ENCODE results near the gene NEIL1.
"Not testable (repeated sequence)": the region's sequence is repeated elsewhere in the genome, so short reads cannot be mapped to it uniquely, and the experiment has no call there.

NEIL1 gene

DNA sequence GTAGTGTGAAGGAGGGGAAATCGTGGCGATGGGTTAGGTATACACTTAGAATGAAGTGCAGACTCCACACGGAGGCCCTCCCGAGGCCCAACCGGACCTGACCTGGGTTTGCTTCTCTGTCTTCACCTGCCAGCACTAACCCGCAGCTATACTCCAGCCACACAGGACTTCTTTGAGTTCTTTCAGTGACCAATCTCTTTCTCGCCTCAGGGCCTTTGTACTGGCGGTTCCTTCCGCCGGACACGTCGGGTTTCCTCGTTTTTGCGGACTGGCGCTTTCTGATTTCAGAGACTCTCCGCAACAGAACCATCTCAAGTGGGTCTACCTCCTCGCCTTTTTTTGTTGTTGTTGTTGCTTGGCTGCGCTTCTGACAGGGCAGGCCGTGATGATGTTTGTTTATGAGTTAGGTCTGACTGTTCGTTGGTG lies at the start of gene NEIL1:
Gene NEIL1, plus strand, starts transcription at position 244 of the 426 bp plus-strand sequence. CDS start 1,867 bp downstream, outside the sequence.
- no peak for DNase-seq (ENCODE audit: low read depth)
- in situ Hi-C loops (cut with HindIII; ENCODE audit: low sequenced_read_pairs): no loop called here
- TF ChIP-seq, protein P1, sequence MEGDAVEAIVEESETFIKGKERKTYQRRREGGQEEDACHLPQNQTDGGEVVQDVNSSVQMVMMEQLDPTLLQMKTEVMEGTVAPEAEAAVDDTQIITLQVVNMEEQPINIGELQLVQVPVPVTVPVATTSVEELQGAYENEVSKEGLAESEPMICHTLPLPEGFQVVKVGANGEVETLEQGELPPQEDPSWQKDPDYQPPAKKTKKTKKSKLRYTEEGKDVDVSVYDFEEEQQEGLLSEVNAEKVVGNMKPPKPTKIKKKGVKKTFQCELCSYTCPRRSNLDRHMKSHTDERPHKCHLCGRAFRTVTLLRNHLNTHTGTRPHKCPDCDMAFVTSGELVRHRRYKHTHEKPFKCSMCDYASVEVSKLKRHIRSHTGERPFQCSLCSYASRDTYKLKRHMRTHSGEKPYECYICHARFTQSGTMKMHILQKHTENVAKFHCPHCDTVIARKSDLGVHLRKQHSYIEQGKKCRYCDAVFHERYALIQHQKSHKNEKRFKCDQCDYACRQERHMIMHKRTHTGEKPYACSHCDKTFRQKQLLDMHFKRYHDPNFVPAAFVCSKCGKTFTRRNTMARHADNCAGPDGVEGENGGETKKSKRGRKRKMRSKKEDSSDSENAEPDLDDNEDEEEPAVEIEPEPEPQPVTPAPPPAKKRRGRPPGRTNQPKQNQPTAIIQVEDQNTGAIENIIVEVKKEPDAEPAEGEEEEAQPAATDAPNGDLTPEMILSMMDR (IDR thresholded peaks at IDR 0.05; ENCODE audit: low read depth, low read length, missing control alignments): no peak
- H3K4me3 ChIP-seq (ENCODE audit: low read depth, low read length): peak within 1 kb of the TSS; percentile 70

GRCh38 chr15:75298541-75299310 lies 48.1 kb upstream of the NEIL1 start:
- H3K4me3 ChIP-seq (ENCODE audit: low read depth, low read length); DNase-seq (ENCODE audit: low read depth); in situ Hi-C loops (cut with HindIII; ENCODE audit: low sequenced_read_pairs): not testable (repeated sequence)

DNA sequence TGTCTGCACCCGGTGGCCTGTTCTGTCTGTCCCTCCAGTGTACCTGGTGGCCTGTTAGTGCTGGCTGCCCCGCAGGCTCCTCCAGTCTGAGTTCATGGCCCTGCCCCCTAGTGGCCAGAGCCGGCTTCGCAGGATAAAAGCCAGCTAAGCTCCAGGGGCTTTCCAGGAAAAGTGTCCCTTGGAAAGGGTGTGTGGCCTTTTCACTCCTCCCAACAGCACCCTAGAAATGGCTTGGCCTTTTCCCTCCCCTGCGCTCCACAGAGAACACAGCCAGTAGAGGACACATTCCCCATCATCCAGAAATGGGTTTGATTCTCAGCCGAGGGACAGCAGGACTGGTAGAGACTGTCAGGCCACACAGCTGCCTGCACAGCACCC lies 47.5 kb upstream of the NEIL1 start:
- DNase-seq (ENCODE audit: low read depth); in situ Hi-C loops (cut with HindIII; ENCODE audit: low sequenced_read_pairs): not testable (repeated sequence)
- TF ChIP-seq, protein P1 (IDR thresholded peaks at IDR 0.05; ENCODE audit: low read depth, low read length, missing control alignments): peak; percentile 34

DNA sequence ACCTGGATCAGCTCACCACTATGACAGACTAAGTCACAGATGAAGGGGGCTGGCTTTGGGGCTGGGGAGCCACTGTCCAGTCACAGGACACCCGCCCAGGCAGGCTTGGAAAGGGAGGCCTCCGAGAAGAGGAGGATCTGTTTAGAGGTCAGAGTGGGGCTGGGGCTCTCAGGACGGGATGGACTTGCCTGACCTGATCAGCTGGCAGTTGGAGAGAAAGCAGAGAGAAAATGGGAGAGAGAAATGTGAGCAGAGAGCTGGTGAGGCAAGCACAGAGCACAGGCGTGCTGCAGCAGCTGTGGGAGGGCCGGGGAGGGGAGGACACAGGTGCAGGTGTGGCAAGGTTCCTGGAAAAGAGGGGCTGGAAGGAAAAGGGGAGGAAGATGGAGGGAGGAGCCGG lies 46.8 kb upstream of the NEIL1 start:
- H3K4me3 ChIP-seq (ENCODE audit: low read depth, low read length); in situ Hi-C loops (cut with HindIII; ENCODE audit: low sequenced_read_pairs); DNase-seq (ENCODE audit: low read depth): not testable (repeated sequence)

More for the DNA sequence above, 47.5 kb upstream of the NEIL1 start:
- H3K4me3 ChIP-seq (ENCODE audit: low read depth, low read length): not testable (repeated sequence)

DNA sequence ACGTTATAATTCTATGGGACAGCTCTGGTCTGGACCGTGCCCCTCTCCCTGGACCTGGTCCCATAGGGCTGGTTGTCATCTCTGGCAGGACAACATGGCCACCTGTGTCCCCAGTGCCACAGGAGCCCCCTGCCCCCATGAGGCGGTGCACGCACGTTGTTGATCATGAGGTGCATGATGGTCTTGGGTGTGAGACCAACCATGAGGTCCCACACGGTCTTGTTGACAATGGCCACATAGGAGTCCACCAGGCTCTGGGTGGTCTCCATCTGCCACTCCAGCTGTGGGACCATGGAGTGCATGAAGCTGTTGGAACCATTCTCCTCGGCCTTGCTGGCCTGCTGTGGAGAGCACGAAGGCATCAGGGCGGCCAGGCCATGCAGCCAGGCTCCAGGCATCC lies 44.5 kb upstream of the NEIL1 start:
- no peak for DNase-seq (ENCODE audit: low read depth)
- TF ChIP-seq, protein P1 (IDR thresholded peaks at IDR 0.05; ENCODE audit: low read depth, low read length, missing control alignments): no peak
- no peak overlapping the region for H3K4me3 ChIP-seq (ENCODE audit: low read depth, low read length)
- in situ Hi-C loops (cut with HindIII; ENCODE audit: low sequenced_read_pairs): no loop called here

DNA sequence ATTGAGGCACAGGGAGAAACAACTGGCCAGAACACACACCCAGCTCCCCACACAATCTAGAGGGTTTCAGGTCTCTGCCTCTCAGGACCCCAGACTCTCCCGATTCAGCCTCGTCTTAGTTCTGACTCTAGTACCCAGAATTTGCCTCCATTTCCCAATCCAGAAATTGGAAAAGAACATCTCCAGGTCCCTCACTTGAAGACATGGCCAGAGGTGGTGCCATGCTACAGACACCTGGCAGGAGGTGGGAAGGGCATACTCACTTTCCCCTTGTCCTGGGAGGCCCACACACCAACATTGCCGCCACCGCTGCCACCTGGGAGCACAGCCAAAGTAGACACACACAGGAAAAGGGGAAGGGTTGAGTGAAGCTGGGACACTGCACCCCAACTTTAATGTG lies 44.1 kb upstream of the NEIL1 start:
- H3K4me3 ChIP-seq (ENCODE audit: low read depth, low read length); in situ Hi-C loops (cut with HindIII; ENCODE audit: low sequenced_read_pairs); DNase-seq (ENCODE audit: low read depth): not testable (repeated sequence)

GRCh38 chr15:75306188-75306587 lies 40.7 kb upstream of the NEIL1 start:
- no peak overlapping the region for H3K4me3 ChIP-seq (ENCODE audit: low read depth, low read length)
- TF ChIP-seq, protein P1 (IDR thresholded peaks at IDR 0.05; ENCODE audit: low read depth, low read length, missing control alignments): no peak
- in situ Hi-C loops (cut with HindIII; ENCODE audit: low sequenced_read_pairs): no loop called here
- no peak for DNase-seq (ENCODE audit: low read depth)

- no peak for DNase-seq (ENCODE audit: low read depth)
Observed at GRCh38 chr15:75307778-75308390, 39.0 kb upstream of the NEIL1 start.

More at GRCh38 chr15:75307778-75308390, 39.0 kb upstream of the NEIL1 start:
- no peak overlapping the region for H3K4me3 ChIP-seq (ENCODE audit: low read depth, low read length)
- TF ChIP-seq, protein P1 (IDR thresholded peaks at IDR 0.05; ENCODE audit: low read depth, low read length, missing control alignments): peak; percentile 48
- in situ Hi-C loops (cut with HindIII; ENCODE audit: low sequenced_read_pairs): no loop called here
